Spleen (tissue), 11 donors: ENCODE data around the gene SLC7A8. TPM values are rescaled to one million over a fixed set of nuclear protein-coding genes. Genes with fewer than 3 reads are reported as not detected.

ENCODE experiments used
- DNase-seq: peaks from one replicate; pipeline ENCODE4 v3.0.0-alpha.2; 2020
- H3K27ac ChIP-seq, 8 donors: fragments of 200-600 bp; sonication (generic) in 7 of 8; 1 replicate in 4 of 8; 2 replicates in 4 of 8; pipeline versions ENCODE4 v1.5.0 to v1.8.0; 2016 to 2021; ENCODE audit warnings: inconsistent platforms in 4 of 8, mild to moderate bottlenecking in 4 of 8, moderate library complexity in 1 of 8
- H3K27me3 ChIP-seq, 7 donors: fragments of 200-600 bp; sonication (generic) in 6 of 7; replicated peaks in 1 of 7; 1 replicate in 4 of 7; 2 replicates in 3 of 7; pipeline versions ENCODE4 v1.5.0 to v1.8.0; 2016 to 2021; ENCODE audit warnings: inconsistent platforms in 3 of 7, mild to moderate bottlenecking in 1 of 7
- H3K36me3 ChIP-seq, 6 donors: fragments of 200-600 bp; sonication (generic) in 5 of 6; 1 replicate in 4 of 6; 2 replicates in 2 of 6; pipeline versions ENCODE4 v1.5.0 to v1.8.0; 2016 to 2021; ENCODE audit warnings: inconsistent platforms in 2 of 6
- H3K4me1 ChIP-seq, 6 donors: fragments of 200-600 bp; sonication (generic) in 5 of 6; 1 replicate in 3 of 6; 2 replicates in 3 of 6; pipeline versions ENCODE4 v1.5.0 to v1.8.0; 2016 to 2021; ENCODE audit warnings: inconsistent platforms in 3 of 6
- H3K4me3 ChIP-seq, 8 donors: fragments of 200-600 bp; sonication (generic) in 7 of 8; 1 replicate in 4 of 8; 2 replicates in 4 of 8; pipeline versions ENCODE4 v1.5.0 to v1.8.0; 2016 to 2021; ENCODE audit warnings: inconsistent platforms in 4 of 8, mild to moderate bottlenecking in 4 of 8, moderate library complexity in 2 of 8
- H3K9me3 ChIP-seq, 8 donors: fragments of 200-600 bp; sonication (generic) in 7 of 8; 1 replicate in 4 of 8; 2 replicates in 4 of 8; pipeline versions ENCODE4 v1.5.0 to v1.8.0; 2016 to 2021; ENCODE audit warnings: inconsistent platforms in 4 of 8
- POLR2A ChIP-seq, 3 donors: fragments of 450-650 bp; IDR thresholded peaks; one replicate each; pipeline ENCODE4 v1.5.1; 2017; ENCODE audit warnings: antibody characterized with exemption in 3 of 3, mild to moderate bottlenecking in 1 of 3
- POLR2AphosphoS5 ChIP-seq, 3 donors: sonication (generic); formaldehyde crosslinking; IDR thresholded peaks; one replicate each; pipeline ENCODE4 v1.5.1; 2017; ENCODE audit warnings: antibody characterized with exemption in 3 of 3
- WGBS, 5 donors: extraction: QIAGEN DNeasy Blood & Tissue Kit in 3 of 5; methylation state at CpG; one replicate each; pipeline versions ENCODE4 v1.1.5 to v1.1.7; 2013 to 2018; 5-methylcytosine and 5-hydroxymethylcytosine counted together
- intact Hi-C: fragments of 100-400 bp; cut with DNase I; formaldehyde crosslinking; loops from one replicate; pipeline ENCODE4 v1.15.0; 2023; ENCODE audit warnings: low total_unique reads
- polyA plus RNA-seq, 3 donors: library from polyadenylated mRNA; stranded (reverse); fragments of 200-250 nt; gene quantifications; one replicate each; pipeline ENCODE4 v1.2.1, GENCODE V29; 2013
- total RNA-seq, 7 donors: library from RNA; depleted of rRNA in 3 of 7; stranded (reverse); fragments of >200 nt in 3 of 7; fragmentation: NEBNext Ultra II Directional in 4 of 7; extraction: Animal tissue kit (Norgen Biotek cat#: 25700) in 4 of 7; gene quantifications; one replicate each; pipeline versions ENCODE4 v1.1.0 to v1.2.1, GENCODE V29; 2016 to 2021
- TF ChIP-seq, protein P1 (sequence below), 11 experiments: fragments of 200-600 bp in 7 of 11; fragments of 450-650 bp in 4 of 11; sonication (generic) in 4 of 11; IDR thresholded peaks in 8 of 11; conservative IDR thresholded peaks in 3 of 11; 1 replicate in 7 of 11; 2 replicates in 4 of 11; pipeline versions ENCODE4 v1.4.0 to v1.8.0; 2016 to 2021; ENCODE audit warnings: antibody characterized with exemption in 11 of 11, inconsistent platforms in 4 of 11, mild to moderate bottlenecking in 1 of 11
- donor health status: healthy with polysubstance abuse.
- donor health status: DM: no; HTN: no; CAD: no; lungs with moderate emphysema.
- donor health status: DM: no; HTN: no; CAD: no.
- donor health status: Bipolar disorder and iron deficiency.
- donor health status: healthy.
- donor health status: DM: no; HTN: no; CAD: no.
- donor health status: DM: yes; HTN: yes; CAD: no.

Gene SLC7A8
- total and polyA plus RNA-seq, 10 donors = 3.5 to 106 (median 36.7) TPM

DNA sequence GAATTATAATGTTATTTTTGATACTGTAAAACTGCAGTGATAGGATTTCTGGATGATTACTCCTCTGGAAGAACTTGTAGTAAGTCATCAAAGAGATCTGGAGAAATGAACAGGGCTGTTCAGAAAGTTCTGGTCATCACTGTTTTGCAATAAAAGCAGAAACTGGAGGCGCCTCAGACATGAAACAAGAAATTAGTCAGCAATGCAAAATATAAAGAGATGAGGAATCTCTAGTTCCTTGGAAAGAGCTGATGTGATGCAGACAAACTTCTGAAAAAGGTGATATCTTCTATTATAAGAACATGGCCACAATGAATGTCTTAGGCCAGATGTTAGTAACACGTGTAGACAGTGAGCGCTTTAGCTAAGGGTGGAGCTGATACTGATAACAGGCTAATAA, 98.0 kb downstream of the SLC7A8 start:
- Histone ChIP-seq H3K36me3 (peaks cover 12 to 100% (median 92%) of the 10 kb centered on the region in 6 donors), H3K4me1 (peaks cover 0 to 29% (median 5%) of the 10 kb centered on the region in 6 donors), H3K9me3 (no peaks in the 10 kb centered on the region), H3K4me3 (no peak overlapping the region), H3K27me3 (no peaks in the 10 kb centered on the region), H3K27ac (no peak overlapping the region)
- no peak for TF ChIP-seq POLR2A (IDR thresholded peaks at IDR 0.05)
- no peak for TF ChIP-seq POLR2AphosphoS5 (IDR thresholded peaks at IDR 0.05)
- TF ChIP-seq, protein P1, sequence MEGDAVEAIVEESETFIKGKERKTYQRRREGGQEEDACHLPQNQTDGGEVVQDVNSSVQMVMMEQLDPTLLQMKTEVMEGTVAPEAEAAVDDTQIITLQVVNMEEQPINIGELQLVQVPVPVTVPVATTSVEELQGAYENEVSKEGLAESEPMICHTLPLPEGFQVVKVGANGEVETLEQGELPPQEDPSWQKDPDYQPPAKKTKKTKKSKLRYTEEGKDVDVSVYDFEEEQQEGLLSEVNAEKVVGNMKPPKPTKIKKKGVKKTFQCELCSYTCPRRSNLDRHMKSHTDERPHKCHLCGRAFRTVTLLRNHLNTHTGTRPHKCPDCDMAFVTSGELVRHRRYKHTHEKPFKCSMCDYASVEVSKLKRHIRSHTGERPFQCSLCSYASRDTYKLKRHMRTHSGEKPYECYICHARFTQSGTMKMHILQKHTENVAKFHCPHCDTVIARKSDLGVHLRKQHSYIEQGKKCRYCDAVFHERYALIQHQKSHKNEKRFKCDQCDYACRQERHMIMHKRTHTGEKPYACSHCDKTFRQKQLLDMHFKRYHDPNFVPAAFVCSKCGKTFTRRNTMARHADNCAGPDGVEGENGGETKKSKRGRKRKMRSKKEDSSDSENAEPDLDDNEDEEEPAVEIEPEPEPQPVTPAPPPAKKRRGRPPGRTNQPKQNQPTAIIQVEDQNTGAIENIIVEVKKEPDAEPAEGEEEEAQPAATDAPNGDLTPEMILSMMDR (IDR thresholded peaks at IDR 0.05 in 8 of 11, conservative IDR thresholded peaks at IDR 0.05 in 3 of 11) = no peak
- no peak for DNase-seq
- intact Hi-C loops = no loop called here
- WGBS, 5 donors = 75 to 87% (median 78%) methylated on average over 3 of the region's 3 CpGs

GRCh38 chr14:23080474-23080873, 103.0 kb downstream of the SLC7A8 start:
- intact Hi-C loops = no loop called here
- H3K9me3 ChIP-seq = no peaks in the 10 kb centered on the region
- no peak overlapping the region for H3K4me3 ChIP-seq
- TF ChIP-seq POLR2AphosphoS5 (IDR thresholded peaks at IDR 0.05) (no peak), POLR2A (IDR thresholded peaks at IDR 0.05) (no peak)
- TF ChIP-seq, protein P1 (IDR thresholded peaks at IDR 0.05 in 8 of 11, conservative IDR thresholded peaks at IDR 0.05 in 3 of 11) = no peak
- H3K36me3 ChIP-seq = peaks cover 6 to 100% (median 96%) of the 10 kb centered on the region in 6 donors
- peaks cover 0 to 51% (median 20%) of the 10 kb centered on the region in 6 donors for H3K4me1 ChIP-seq
- WGBS, 5 donors = 66 to 82% (median 80%) methylated on average over 1 of the region's 1 CpG
- H3K27me3 ChIP-seq = no peaks in the 10 kb centered on the region
- peak overlapping the region in 1 of 8 donors; percentile 59 for H3K27ac ChIP-seq
- DNase-seq = no peak

GRCh38 chr14:23079716-23080115, 103.7 kb downstream of the SLC7A8 start:
- Histone ChIP-seq H3K4me3 (no peak overlapping the region), H3K4me1 (peaks cover 0 to 48% (median 19%) of the 10 kb centered on the region in 6 donors), H3K9me3 (no peaks in the 10 kb centered on the region), H3K36me3 (peaks cover 6 to 100% (median 96%) of the 10 kb centered on the region in 6 donors), H3K27ac (peak overlapping the region in 3 of 8 donors; percentile 24 to 60 (median 59)), H3K27me3 (no peaks in the 10 kb centered on the region)
- TF ChIP-seq POLR2A (IDR thresholded peaks at IDR 0.05) = no peak
- no peak for TF ChIP-seq POLR2AphosphoS5 (IDR thresholded peaks at IDR 0.05)
- TF ChIP-seq, protein P1 (IDR thresholded peaks at IDR 0.05 in 8 of 11, conservative IDR thresholded peaks at IDR 0.05 in 3 of 11) = no peak
- intact Hi-C loops = no loop called here
- no peak for DNase-seq
- WGBS, 5 donors = 82 to 93% (median 89%) methylated on average over 2 of the region's 2 CpGs

GRCh38 chr14:23078692-23079116, 104.8 kb downstream of the SLC7A8 start:
- no peak overlapping the region for H3K4me3 ChIP-seq
- H3K36me3 ChIP-seq = peaks cover 3 to 100% (median 94%) of the 10 kb centered on the region in 6 donors
- no peaks in the 10 kb centered on the region for H3K9me3 ChIP-seq
- TF ChIP-seq, protein P1 (IDR thresholded peaks at IDR 0.05 in 8 of 11, conservative IDR thresholded peaks at IDR 0.05 in 3 of 11) = no peak
- TF ChIP-seq POLR2A (IDR thresholded peaks at IDR 0.05) (no peak), POLR2AphosphoS5 (IDR thresholded peaks at IDR 0.05) (peak in 2 of 3 donors; percentile 22 to 65)
- peaks cover 0 to 48% (median 19%) of the 10 kb centered on the region in 6 donors for H3K4me1 ChIP-seq
- DNase-seq = no peak
- 24 to 61% (median 37%) methylated on average over 2 of the region's 2 CpGs for WGBS, 5 donors
- H3K27ac ChIP-seq = peak overlapping the region in 5 of 8 donors; percentile 22 to 60 (median 31)
- H3K27me3 ChIP-seq = no peaks in the 10 kb centered on the region
- intact Hi-C loops = no loop called here
